SK-N-SH (cell line): Measurements from ENCODE around the gene PLEKHA6. TPM values are rescaled to one million over a fixed set of nuclear protein-coding genes. Genes with fewer than 3 reads are reported as not detected.

Source experiments
- CTCF ChIA-PET: fragments of 300-600, 350-600 bp; formaldehyde crosslinking; extraction: SDS; loops from one replicate; lab custom pipeline; 2021; lab: Yijun Ruan, JAX
- POLR2A ChIA-PET: fragments of 350-600 bp; sonication (Branson Sonifier 250); formaldehyde crosslinking; extraction: SDS; loops from one replicate; lab custom pipeline; 2020; ENCODE audit warnings: antibody characterized with exemption, inconsistent platforms; lab: Yijun Ruan, JAX
- DNase-seq: peaks from one replicate; pipeline ENCODE4 v3.0.0; 2012
- H2AFZ ChIP-seq: fragments of 200-600 bp; sonication (generic); 2 replicates; pipeline ENCODE4 v1.8.1; 2016; ENCODE audit warnings: antibody characterized with exemption, mild to moderate bottlenecking, low read depth
- H3F3A ChIP-seq: fragments of 200-600 bp; sonication (generic); replicated peaks from 2 replicates; pipeline ENCODE3; 2016; ENCODE audit warnings: antibody characterized with exemption, mild to moderate bottlenecking; ENCODE audit not compliant: insufficient read depth
- H3K27ac ChIP-seq, 2 experiments: fragments of 200-500 bp in 1 of 2; fragments of 200-600 bp in 1 of 2; sonication (Bioruptor generic) in 1 of 2; sonication (generic), shearing (Covaris generic) in 1 of 2; 2 replicates each; pipeline versions ENCODE4 v1.5.1 to v1.6.1; 2014 to 2016; ENCODE audit warnings: low read depth in 2 of 2, inconsistent platforms in 1 of 2, low read length in 1 of 2, mild to moderate bottlenecking in 1 of 2, mixed read lengths in 1 of 2
- H3K27me3 ChIP-seq: fragments of 200-600 bp; sonication (generic), shearing (Covaris generic); 2 replicates; pipeline ENCODE4 v1.6.1; 2016; ENCODE audit warnings: mixed run types; ENCODE audit not compliant: insufficient read depth
- H3K36me3 ChIP-seq, 2 experiments: fragments of 200-500 bp in 1 of 2; fragments of 200-600 bp in 1 of 2; sonication (Bioruptor generic) in 1 of 2; sonication (generic) in 1 of 2; replicated peaks in 1 of 2; 2 replicates each; pipeline versions ENCODE3 to v1.5.1; 2014 to 2016; ENCODE audit warnings: low read length in 1 of 2, mild to moderate bottlenecking in 1 of 2; ENCODE audit not compliant: insufficient read depth in 2 of 2, control insufficient read depth in 1 of 2
- H3K4me1 ChIP-seq, 2 experiments: fragments of 200-500 bp in 1 of 2; fragments of 200-600 bp in 1 of 2; sonication (Bioruptor generic) in 1 of 2; sonication (generic), shearing (Covaris generic) in 1 of 2; 2 replicates each; pipeline versions ENCODE4 v1.5.1 to v1.6.1; 2014 to 2016; ENCODE audit warnings: low read depth in 1 of 2, low read length in 1 of 2, mixed run types in 1 of 2; ENCODE audit not compliant: insufficient read depth in 2 of 2, control insufficient read depth in 1 of 2
- H3K4me2 ChIP-seq: fragments of 200-600 bp; sonication (generic), shearing (Covaris generic); 2 replicates; pipeline ENCODE4 v1.6.1; 2017; ENCODE audit warnings: mixed run types
- H3K4me3 ChIP-seq, 2 experiments: fragments of 200-500 bp in 1 of 2; fragments of 200-600 bp in 1 of 2; sonication (Bioruptor generic) in 1 of 2; sonication (generic), shearing (Covaris generic) in 1 of 2; 2 replicates each; pipeline versions ENCODE4 v1.5.1 to v1.8.1; 2014 to 2016; ENCODE audit warnings: low read depth in 2 of 2, inconsistent platforms in 1 of 2, low read length in 1 of 2, mild to moderate bottlenecking in 1 of 2, mixed read lengths in 1 of 2, moderate library complexity in 1 of 2
- H3K79me2 ChIP-seq: fragments of 200-600 bp; sonication (generic); 2 replicates; pipeline ENCODE4 v1.8.1; 2017; ENCODE audit warnings: mild to moderate bottlenecking; ENCODE audit not compliant: insufficient read depth
- H3K9ac ChIP-seq: fragments of 200-600 bp; sonication (generic); 2 replicates; pipeline ENCODE4 v1.6.1; 2017; ENCODE audit warnings: mixed run types
- H3K9me2 ChIP-seq: fragments of 200-600 bp; sonication (generic); 2 replicates; pipeline ENCODE4 v1.6.1; 2017; ENCODE audit warnings: mixed run types
- H3K9me3 ChIP-seq: fragments of 200-600 bp; sonication (generic); 2 replicates; pipeline ENCODE4 v1.6.1; 2017; ENCODE audit warnings: mixed run types, mild to moderate bottlenecking, moderate library complexity
- H4K20me1 ChIP-seq: fragments of 200-600 bp; sonication (generic); 2 replicates; pipeline ENCODE4 v1.6.1; 2017; ENCODE audit warnings: mild to moderate bottlenecking, mixed run types; ENCODE audit not compliant: insufficient read depth
- CTCF ChIP-seq: fragments of 200-600 bp; sonication (generic); IDR thresholded peaks from 2 replicates; pipeline ENCODE4 v1.6.1; 2017; ENCODE audit warnings: antibody characterized with exemption, mild to moderate bottlenecking, moderate library complexity
- ELF1 ChIP-seq: IDR thresholded peaks from 2 replicates; pipeline ENCODE4 v1.4.0; 2012
- EP300 ChIP-seq, 2 experiments: IDR thresholded peaks; 2 replicates each; pipeline versions ENCODE4 v1.4.0 to v1.6.1; 2012; ENCODE audit warnings: borderline replicate concordance in 1 of 2, low read depth in 1 of 2, low read length in 1 of 2
- EZH2phosphoT487 ChIP-seq: fragments of 200-600 bp; sonication (generic); IDR thresholded peaks from 2 replicates; pipeline ENCODE4 v1.6.1; 2017; ENCODE audit warnings: low read depth, mixed run types, mild to moderate bottlenecking, antibody characterized with exemption, moderate library complexity, borderline replicate concordance
- FOXM1 ChIP-seq: IDR thresholded peaks from 2 replicates; pipeline ENCODE4 v1.4.0; 2012; ENCODE audit warnings: low read depth, mild to moderate bottlenecking
- GATA2 ChIP-seq: sonication (generic); formaldehyde crosslinking; IDR thresholded peaks from 2 replicates; pipeline ENCODE4 v1.5.0; 2020; ENCODE audit warnings: mild to moderate bottlenecking, missing genetic modification reagents
- MEF2A ChIP-seq: IDR thresholded peaks from 2 replicates; pipeline ENCODE4 v1.4.0; 2012; ENCODE audit warnings: low read depth, borderline replicate concordance
- MXI1 ChIP-seq: IDR thresholded peaks from 2 replicates; pipeline ENCODE4 v1.6.1; 2012; ENCODE audit warnings: mild to moderate bottlenecking, low read depth, low read length, improper control_type of control experiment
- PBX3 ChIP-seq: IDR thresholded peaks from 2 replicates; pipeline ENCODE4; 2012
- RCOR1 ChIP-seq: fragments of 150-350 bp; IDR thresholded peaks from 2 replicates; pipeline ENCODE4 v1.6.1; 2017; ENCODE audit warnings: antibody characterized with exemption, low read length
- REST ChIP-seq: IDR thresholded peaks from 2 replicates; pipeline ENCODE4 v1.6.1; 2012; ENCODE audit warnings: mild to moderate bottlenecking, low read depth, low read length, moderate library complexity
- RXRA ChIP-seq: IDR thresholded peaks from 2 replicates; pipeline ENCODE4 v1.4.0; 2012; ENCODE audit warnings: low read depth, mild to moderate bottlenecking, borderline replicate concordance
- SIN3A ChIP-seq: IDR thresholded peaks from 2 replicates; pipeline ENCODE4 v1.6.1; 2012; ENCODE audit warnings: low read depth, mild to moderate bottlenecking, low read length, moderate library complexity, borderline replicate concordance
- TCF12 ChIP-seq: IDR thresholded peaks from 2 replicates; pipeline ENCODE4 v1.4.0; 2012
- USF1 ChIP-seq: IDR thresholded peaks from 2 replicates; pipeline ENCODE4 v1.4.0; 2012; ENCODE audit warnings: low read depth, borderline replicate concordance
- ZBTB33 ChIP-seq: IDR thresholded peaks from 2 replicates; pipeline ENCODE4 v1.4.0; 2012; ENCODE audit warnings: low read depth, borderline replicate concordance
- WGBS: methylation state at CpG from one replicate; pipeline ENCODE4 v1.1.6; 2017; ENCODE audit warnings: low lambda C conversion rate; 5-methylcytosine and 5-hydroxymethylcytosine counted together
- polyA plus RNA-seq, 3 experiments: library from polyadenylated mRNA; depleted of rRNA; stranded (reverse); fragments of >200 nt; gene quantifications; 2 replicates each; pipeline ENCODE4 v1.2.3, GENCODE V29; 2012

PLEKHA6 gene
- polyA plus RNA-seq, 1 of the 3 experiments (the other 2 are of a cell fraction) = 1.2 TPM

- Histone ChIP-seq H4K20me1 (no peaks in the 10 kb centered on the region), H3K9ac (no peak overlapping the region), H3K4me3 (no peak overlapping the region), H3K36me3 (no peaks in the 10 kb centered on the region), H3K79me2 (no peaks in the 10 kb centered on the region), H3F3A (no peaks in the 10 kb centered on the region), H3K9me3 (no peaks in the 10 kb centered on the region), H3K4me1 (no peaks in the 10 kb centered on the region; a peak in 2 of 4 replicates), H3K27ac (no peak overlapping the region), H3K4me2 (no peak overlapping the region), H2AFZ (no peak overlapping the region), H3K27me3 (no peaks in the 10 kb centered on the region; the same call in 1 of the 2 replicates), H3K9me2 (no peaks in the 10 kb centered on the region)
- ChIA-PET CTCF (interaction anchor here (1.8 to 5.1 kb wide), 2 partner anchors 21 to 23 kb away, joined by 5 to 35 read pairs; partner anchors contain the start of gene REN), POLR2A (no interaction called here)
- WGBS = 92% methylated on average over 10 of the region's 10 CpGs
- TF ChIP-seq PBX3 (no peak), FOXM1 (no peak), SIN3A (no peak), ELF1 (no peak), EZH2phosphoT487 (no peak), REST (no peak), USF1 (no peak), RCOR1 (no peak)
- DNase-seq = no peak
Measured at GRCh38 chr1:204186597-204186996, 173.1 kb downstream of the PLEKHA6 start.

GRCh38 chr1:204181116-204181515, 178.6 kb downstream of the PLEKHA6 start:
- H3K4me3 ChIP-seq = no peak overlapping the region
- no peaks in the 10 kb centered on the region for H3F3A ChIP-seq
- H3K4me2 ChIP-seq = no peak overlapping the region
- no peak overlapping the region for H2AFZ ChIP-seq
- H3K36me3 ChIP-seq = no peaks in the 10 kb centered on the region
- no peaks in the 10 kb centered on the region for H4K20me1 ChIP-seq
- H3K9me3 ChIP-seq = no peaks in the 10 kb centered on the region
- no peaks in the 10 kb centered on the region for H3K79me2 ChIP-seq
- no peak overlapping the region for H3K27ac ChIP-seq
- no peaks in the 10 kb centered on the region for H3K4me1 ChIP-seq
- TF ChIP-seq MXI1 = no peak
- no peak for TF ChIP-seq ZBTB33
- TF ChIP-seq GATA2 (CRISPR knock-in tag) = no peak
- no peak for TF ChIP-seq EP300 (IDR thresholded peaks at IDR 0.05; ENCODE audit: borderline replicate concordance in 1 of 2, low read depth in 1 of 2, low read length in 1 of 2)
- TF ChIP-seq TCF12 = no peak
- TF ChIP-seq RXRA = no peak
- TF ChIP-seq MEF2A = no peak
- TF ChIP-seq CTCF = no peak
- TF ChIP-seq USF1 = no peak
- ChIA-PET POLR2A (no interaction called here), CTCF (interaction anchor here (0.6 to 1.8 kb wide), 2 partner anchors 183 to 1055 kb away, joined by 3 to 9 read pairs; no protein-coding TSS in a partner anchor)
- H3K9me2 ChIP-seq = no peaks in the 10 kb centered on the region
- DNase-seq = no peak
- H3K27me3 ChIP-seq = no peaks in the 10 kb centered on the region; the same call in 1 of the 2 replicates
- H3K9ac ChIP-seq = no peak overlapping the region
- 7% methylated on average over 1 of the region's 1 CpG for WGBS
